ENCODE measurements around the gene ZNF384.

- peak; percentile 31; the same call in 1 of the 2 replicates for TF ChIP-seq CTCF (conservative IDR thresholded peaks at IDR 0.05; ENCODE audit: low read length)
- no peak for TF ChIP-seq EZH2phosphoT487 (IDR thresholded peaks at IDR 0.05; ENCODE audit: borderline replicate concordance, low read depth, low read length)
Observed at GRCh38 chr12:6703631-6704030, 14.5 kb upstream of the ZNF384 start.

Data from OCI-LY7 (cell line).